Suprapubic skin (tissue), 4 donors: ENCODE measurements around the gene OR1I1. TPM values are rescaled to one million over a fixed set of nuclear protein-coding genes. Genes with fewer than 3 reads are reported as not detected.

Experiments
- DNase-seq, 2 donors: peaks; one replicate each; pipeline ENCODE4 v3.0.0-alpha.2; 2019; ENCODE audit warnings: low spot score in 2 of 2
- H3K27ac ChIP-seq: fragments of 200-600 bp; sonication (generic); one replicate; pipeline ENCODE4 v1.5.1; 2019
- H3K27me3 ChIP-seq: fragments of 200-600 bp; sonication (generic); one replicate; pipeline ENCODE4 v1.5.1; 2019
- H3K36me3 ChIP-seq: fragments of 200-600 bp; sonication (generic); one replicate; pipeline ENCODE4 v1.5.1; 2019
- H3K4me1 ChIP-seq: fragments of 200-600 bp; sonication (generic); one replicate; pipeline ENCODE4 v1.5.1; 2019
- H3K4me3 ChIP-seq: fragments of 200-600 bp; sonication (generic); one replicate; pipeline ENCODE4 v1.5.1; 2019; ENCODE audit warnings: mild to moderate bottlenecking
- H3K9me3 ChIP-seq: fragments of 200-600 bp; sonication (generic); one replicate; pipeline ENCODE4 v1.5.1; 2019
- CTCF ChIP-seq, 2 donors: fragments of 200-600 bp in 1 of 2; fragments of 450-650 bp in 1 of 2; sonication (generic) in 1 of 2; IDR thresholded peaks; one replicate each; pipeline ENCODE4 v1.5.1; 2016 to 2019; ENCODE audit warnings: antibody characterized with exemption in 2 of 2, mild to moderate bottlenecking in 1 of 2, moderate library complexity in 1 of 2
- EP300 ChIP-seq: sonication (generic); formaldehyde crosslinking; IDR thresholded peaks from one replicate; pipeline ENCODE4 v1.6.1; 2017; ENCODE audit warnings: antibody characterized with exemption
- POLR2A ChIP-seq, 2 donors: fragments of 450-650 bp; IDR thresholded peaks; one replicate each; pipeline ENCODE4 v1.6.1; 2017; ENCODE audit warnings: antibody characterized with exemption in 2 of 2, mild to moderate bottlenecking in 2 of 2, moderate library complexity in 2 of 2
- POLR2AphosphoS5 ChIP-seq, 3 donors: sonication (generic); formaldehyde crosslinking; IDR thresholded peaks; one replicate each; pipeline ENCODE4 v1.6.1; 2017; ENCODE audit warnings: antibody characterized with exemption in 3 of 3
- WGBS: methylation state at CpG from one replicate; pipeline ENCODE4 v1.1.5; 2018; 5-methylcytosine and 5-hydroxymethylcytosine counted together
- total RNA-seq, 4 donors: library from RNA; depleted of rRNA; stranded (reverse); fragments of >200 nt; gene quantifications; one replicate each; pipeline ENCODE4 v1.1.0, GENCODE V29; 2016

The OR1I1 gene
- total RNA-seq, 4 donors from 2014 or later: not detected

- peak overlapping the region; percentile 31 for H3K27ac ChIP-seq
- WGBS: 47% methylated on average over 2 of the region's 2 CpGs
- no peaks in the 10 kb centered on the region for H3K9me3 ChIP-seq
- H3K27me3 ChIP-seq: no peaks in the 10 kb centered on the region
- no peak overlapping the region for H3K4me3 ChIP-seq
- no peaks in the 10 kb centered on the region for H3K36me3 ChIP-seq
- no peak for DNase-seq
- TF ChIP-seq POLR2AphosphoS5 (IDR thresholded peaks at IDR 0.05): peak in 1 of 3 donors; percentile 80
- no peak for TF ChIP-seq CTCF (IDR thresholded peaks at IDR 0.05)
- no peak for TF ChIP-seq POLR2A (IDR thresholded peaks at IDR 0.05)
- TF ChIP-seq EP300: no peak
- peaks cover 2% of the 10 kb centered on the region for H3K4me1 ChIP-seq
These were observed 54.4 kb downstream of the OR1I1 start for GRCh38 chr19:15136234-15136954.

- no peaks in the 10 kb centered on the region for H3K9me3 ChIP-seq
These were observed 55.8 kb downstream of the OR1I1 start for GRCh38 chr19:15137777-15138176.

GRCh38 chr19:15138427-15138826 lies 56.4 kb downstream of the OR1I1 start:
- no peak for DNase-seq
- H3K4me3 ChIP-seq: no peak overlapping the region
- no peaks in the 10 kb centered on the region for H3K9me3 ChIP-seq
- peaks cover 2% of the 10 kb centered on the region for H3K4me1 ChIP-seq
- no peaks in the 10 kb centered on the region for H3K36me3 ChIP-seq
- 14% methylated on average over 1 of the region's 1 CpG for WGBS
- H3K27ac ChIP-seq: no peak overlapping the region
- TF ChIP-seq POLR2A (IDR thresholded peaks at IDR 0.05) (no peak), POLR2AphosphoS5 (IDR thresholded peaks at IDR 0.05) (no peak), CTCF (IDR thresholded peaks at IDR 0.05) (no peak), EP300 (no peak)
- no peaks in the 10 kb centered on the region for H3K27me3 ChIP-seq

More at GRCh38 chr19:15137777-15138176, 55.8 kb downstream of the OR1I1 start:
- TF ChIP-seq EP300: no peak
- no peak for TF ChIP-seq POLR2AphosphoS5 (IDR thresholded peaks at IDR 0.05)
- TF ChIP-seq CTCF (IDR thresholded peaks at IDR 0.05): no peak
- TF ChIP-seq POLR2A (IDR thresholded peaks at IDR 0.05): no peak
- H3K4me3 ChIP-seq: no peak overlapping the region
- no peaks in the 10 kb centered on the region for H3K27me3 ChIP-seq
- DNase-seq: no peak
- no peaks in the 10 kb centered on the region for H3K36me3 ChIP-seq
- peak overlapping the region; percentile 4 for H3K27ac ChIP-seq
- peaks cover 2% of the 10 kb centered on the region for H3K4me1 ChIP-seq

- DNase-seq: no peak
- TF ChIP-seq CTCF (IDR thresholded peaks at IDR 0.05) (no peak), POLR2AphosphoS5 (IDR thresholded peaks at IDR 0.05) (no peak), EP300 (no peak), POLR2A (IDR thresholded peaks at IDR 0.05) (no peak)
- Histone ChIP-seq H3K9me3 (no peaks in the 10 kb centered on the region), H3K27ac (no peak overlapping the region), H3K4me3 (no peak overlapping the region), H3K27me3 (no peaks in the 10 kb centered on the region), H3K36me3 (no peaks in the 10 kb centered on the region), H3K4me1 (peaks cover 2% of the 10 kb centered on the region)
- WGBS: 87% methylated on average over 22 of the region's 25 CpGs
These were observed 59.1 kb downstream of the OR1I1 start for GRCh38 chr19:15141143-15141542.

GRCh38 chr19:15142313-15142712 lies 60.3 kb downstream of the OR1I1 start:
- DNase-seq: no peak
- Histone ChIP-seq H3K36me3 (no peaks in the 10 kb centered on the region), H3K9me3 (no peaks in the 10 kb centered on the region), H3K27ac (no peak overlapping the region), H3K4me1 (no peaks in the 10 kb centered on the region), H3K4me3 (no peak overlapping the region), H3K27me3 (no peaks in the 10 kb centered on the region)
- WGBS: 87% methylated on average over 5 of the region's 5 CpGs
- TF ChIP-seq EP300 (no peak), POLR2A (IDR thresholded peaks at IDR 0.05) (no peak), POLR2AphosphoS5 (IDR thresholded peaks at IDR 0.05) (no peak), CTCF (IDR thresholded peaks at IDR 0.05) (no peak)

Other genes starting within 250 kb of the OR1I1 start
- 1 to 10 TPM in 3 of 4 donors, under 1 TPM in 1; 0.91 to 3.7 (median 2.7) TPM for gene OR7A5, start 247.0 kb upstream of the OR1I1 start, total RNA-seq
- 10 to 100 TPM in 1 of 4 donors, 1 to 10 TPM in 3; 4.4 to 11.2 (median 5.1) TPM for gene OR7C1, start 247.0 kb upstream of the OR1I1 start, total RNA-seq
- not detected for gene OR7A10, start 233.3 kb upstream of the OR1I1 start, total RNA-seq
- gene OR7A17, start 196.1 kb upstream of the OR1I1 start, total RNA-seq: not detected
- not detected for gene OR7C2, start 140.7 kb upstream of the OR1I1 start, total RNA-seq
- 10 to 100 TPM in 1 of 4 donors, 1 to 10 TPM in 3; 2.8 to 24.5 (median 9.8) TPM for gene SLC1A6, start 102.3 kb upstream of the OR1I1 start, total RNA-seq
- 100 to 1,000 TPM; 123 to 363 (median 254) TPM for gene CASP14, start 32.7 kb upstream of the OR1I1 start, total RNA-seq
- 10 to 100 TPM in 1 of 4 donors, 1 to 10 TPM in 3; 3.8 to 17.8 (median 6.8) TPM for gene SYDE1, start 25.2 kb downstream of the OR1I1 start, total RNA-seq
- gene NOTCH3, start 118.8 kb downstream of the OR1I1 start, total RNA-seq: 100 to 1,000 TPM; 205 to 253 (median 245) TPM
- 10 to 100 TPM in 3 of 4 donors, 1 to 10 TPM in 1; 8.0 to 81.6 (median 47.5) TPM for gene EPHX3, start 150.2 kb downstream of the OR1I1 start, total RNA-seq